HCT116 (cell line): ENCODE results near the gene INPP5J.

ENCODE experiments used
- CEBPB ChIP-seq: IDR thresholded peaks from 2 replicates; pipeline ENCODE4 v1.6.1; 2012; ENCODE audit warnings: low read depth
- EGR1 ChIP-seq: IDR thresholded peaks from 2 replicates; pipeline ENCODE4 v1.6.1; 2012; ENCODE audit warnings: low read depth
- ELF1 ChIP-seq: IDR thresholded peaks from 2 replicates; pipeline ENCODE4 v1.6.1; 2012; ENCODE audit warnings: low read depth, borderline replicate concordance
- EZH2phosphoT487 ChIP-seq: fragments of 200-600 bp; IDR thresholded peaks from 2 replicates; pipeline ENCODE4 v1.6.1; 2018; ENCODE audit warnings: antibody characterized with exemption, borderline replicate concordance
- POLR2A ChIP-seq: IDR thresholded peaks from 2 replicates; pipeline ENCODE4 v1.7.0; 2011; ENCODE audit warnings: borderline replicate concordance; ENCODE audit not compliant: insufficient read depth, insufficient read length; ENCODE audit errors: extremely low read depth
- POLR2AphosphoS5 ChIP-seq: IDR thresholded peaks from 2 replicates; pipeline ENCODE4 v1.6.1; 2011; ENCODE audit warnings: mild to moderate bottlenecking, low read depth, low read length, moderate library complexity
- RAD21 ChIP-seq: IDR thresholded peaks from 2 replicates; pipeline ENCODE4 v1.6.1; 2012; ENCODE audit warnings: low read depth, mild to moderate bottlenecking
- TCF7L2 ChIP-seq: IDR thresholded peaks from 2 replicates; pipeline ENCODE4 v1.7.0; 2011; ENCODE audit warnings: borderline replicate concordance, inconsistent platforms; ENCODE audit not compliant: insufficient read depth, insufficient read length; ENCODE audit errors: extremely low read depth
- YY1 ChIP-seq: IDR thresholded peaks from 2 replicates; pipeline ENCODE4 v1.6.1; 2011; ENCODE audit warnings: low read length, low read depth, moderate library complexity, mild to moderate bottlenecking; ENCODE audit not compliant: insufficient replicate concordance; ENCODE audit errors: extremely low read depth
- ZFX ChIP-seq: fragments of 450-650 bp; IDR thresholded peaks from 2 replicates; pipeline ENCODE4 v1.6.1; 2017
- TF ChIP-seq, protein P1 (sequence below), 3 experiments: fragments of 200-600 bp in 1 of 3; sonication (generic) in 1 of 3; IDR thresholded peaks in 2 of 3; conservative IDR thresholded peaks in 1 of 3; 2 replicates each; pipeline ENCODE4 v1.5.1; 2012 to 2017; ENCODE audit warnings: low read depth in 2 of 3, low read length in 2 of 3, antibody characterized with exemption in 1 of 3, borderline replicate concordance in 1 of 3, control low read depth in 1 of 3, mild to moderate bottlenecking in 1 of 3, mixed read lengths in 1 of 3, mixed run types in 1 of 3, moderate library complexity in 1 of 3; ENCODE audit not compliant: insufficient read depth in 1 of 3
- TF ChIP-seq, protein P2 (sequence below): IDR thresholded peaks from 2 replicates; pipeline ENCODE4 v1.6.1; 2012

DNA sequence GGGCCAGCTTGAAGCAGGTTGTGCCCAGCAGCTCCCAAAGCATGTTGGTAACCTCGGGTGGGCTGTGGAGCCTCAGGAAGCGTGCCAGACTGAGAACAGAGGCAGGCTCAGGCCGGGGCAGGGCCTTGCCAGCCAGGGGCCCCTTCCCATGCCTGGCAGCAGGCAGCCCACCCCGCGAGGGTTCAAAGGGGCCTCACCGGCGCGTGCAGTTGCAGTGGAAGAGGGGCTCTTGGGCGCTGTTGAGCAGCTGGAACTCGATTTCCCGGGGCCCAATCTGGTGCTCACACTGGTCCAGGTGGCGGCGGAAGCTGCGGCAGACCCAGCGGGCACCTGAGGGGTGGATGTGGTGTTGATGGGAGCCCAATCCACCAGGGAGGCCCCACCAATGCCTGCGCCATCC, 13.9 kb downstream of the INPP5J start:
- TF ChIP-seq, protein P1, sequence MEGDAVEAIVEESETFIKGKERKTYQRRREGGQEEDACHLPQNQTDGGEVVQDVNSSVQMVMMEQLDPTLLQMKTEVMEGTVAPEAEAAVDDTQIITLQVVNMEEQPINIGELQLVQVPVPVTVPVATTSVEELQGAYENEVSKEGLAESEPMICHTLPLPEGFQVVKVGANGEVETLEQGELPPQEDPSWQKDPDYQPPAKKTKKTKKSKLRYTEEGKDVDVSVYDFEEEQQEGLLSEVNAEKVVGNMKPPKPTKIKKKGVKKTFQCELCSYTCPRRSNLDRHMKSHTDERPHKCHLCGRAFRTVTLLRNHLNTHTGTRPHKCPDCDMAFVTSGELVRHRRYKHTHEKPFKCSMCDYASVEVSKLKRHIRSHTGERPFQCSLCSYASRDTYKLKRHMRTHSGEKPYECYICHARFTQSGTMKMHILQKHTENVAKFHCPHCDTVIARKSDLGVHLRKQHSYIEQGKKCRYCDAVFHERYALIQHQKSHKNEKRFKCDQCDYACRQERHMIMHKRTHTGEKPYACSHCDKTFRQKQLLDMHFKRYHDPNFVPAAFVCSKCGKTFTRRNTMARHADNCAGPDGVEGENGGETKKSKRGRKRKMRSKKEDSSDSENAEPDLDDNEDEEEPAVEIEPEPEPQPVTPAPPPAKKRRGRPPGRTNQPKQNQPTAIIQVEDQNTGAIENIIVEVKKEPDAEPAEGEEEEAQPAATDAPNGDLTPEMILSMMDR (IDR thresholded peaks at IDR 0.05 in 2 of 3, conservative IDR thresholded peaks at IDR 0.05 in 1 of 3; ENCODE audit: borderline replicate concordance in 1 of 3, insufficient read depth in 1 of 3, low read depth in 2 of 3, low read length in 2 of 3) = no peak
- TF ChIP-seq RAD21 = no peak
- TF ChIP-seq, protein P2, sequence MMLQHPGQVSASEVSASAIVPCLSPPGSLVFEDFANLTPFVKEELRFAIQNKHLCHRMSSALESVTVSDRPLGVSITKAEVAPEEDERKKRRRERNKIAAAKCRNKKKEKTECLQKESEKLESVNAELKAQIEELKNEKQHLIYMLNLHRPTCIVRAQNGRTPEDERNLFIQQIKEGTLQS = no peak
- no peak for TF ChIP-seq YY1
- TF ChIP-seq CEBPB = no peak
- TF ChIP-seq ZFX = no peak
- no peak for TF ChIP-seq TCF7L2
- TF ChIP-seq EZH2phosphoT487 = no peak
- TF ChIP-seq ELF1 = no peak
- no peak for TF ChIP-seq POLR2A
- no peak for TF ChIP-seq POLR2AphosphoS5
- no peak for TF ChIP-seq EGR1
